Measurements from ENCODE around the gene PRDM16.

DNA sequence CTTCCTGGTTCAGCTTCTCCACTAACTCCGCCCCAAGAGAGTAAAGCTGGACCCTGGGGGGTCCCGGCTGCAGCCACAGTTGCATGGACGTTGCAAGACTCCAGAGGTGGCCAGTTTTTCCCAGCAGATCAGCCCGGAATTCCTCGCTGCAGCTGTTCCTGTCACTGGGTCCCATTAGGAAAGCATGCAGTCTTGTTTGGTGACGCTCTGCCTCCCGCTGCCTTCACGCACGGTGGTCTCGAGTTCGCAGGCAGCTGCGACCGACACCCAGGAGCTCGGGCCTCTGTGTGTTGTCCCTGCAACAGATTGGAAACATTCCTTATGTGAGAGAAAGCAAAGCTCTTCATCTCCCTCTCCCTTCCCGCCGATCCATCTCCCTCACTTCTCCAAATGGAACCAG is 162.8 kb downstream of the PRDM16 start:
- TF ChIP-seq, protein P1, sequence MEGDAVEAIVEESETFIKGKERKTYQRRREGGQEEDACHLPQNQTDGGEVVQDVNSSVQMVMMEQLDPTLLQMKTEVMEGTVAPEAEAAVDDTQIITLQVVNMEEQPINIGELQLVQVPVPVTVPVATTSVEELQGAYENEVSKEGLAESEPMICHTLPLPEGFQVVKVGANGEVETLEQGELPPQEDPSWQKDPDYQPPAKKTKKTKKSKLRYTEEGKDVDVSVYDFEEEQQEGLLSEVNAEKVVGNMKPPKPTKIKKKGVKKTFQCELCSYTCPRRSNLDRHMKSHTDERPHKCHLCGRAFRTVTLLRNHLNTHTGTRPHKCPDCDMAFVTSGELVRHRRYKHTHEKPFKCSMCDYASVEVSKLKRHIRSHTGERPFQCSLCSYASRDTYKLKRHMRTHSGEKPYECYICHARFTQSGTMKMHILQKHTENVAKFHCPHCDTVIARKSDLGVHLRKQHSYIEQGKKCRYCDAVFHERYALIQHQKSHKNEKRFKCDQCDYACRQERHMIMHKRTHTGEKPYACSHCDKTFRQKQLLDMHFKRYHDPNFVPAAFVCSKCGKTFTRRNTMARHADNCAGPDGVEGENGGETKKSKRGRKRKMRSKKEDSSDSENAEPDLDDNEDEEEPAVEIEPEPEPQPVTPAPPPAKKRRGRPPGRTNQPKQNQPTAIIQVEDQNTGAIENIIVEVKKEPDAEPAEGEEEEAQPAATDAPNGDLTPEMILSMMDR (IDR thresholded peaks at IDR 0.05; ENCODE audit: low read depth, low read length): no peak
- TF ChIP-seq POLR2A (IDR thresholded peaks at IDR 0.05; ENCODE audit: extremely low read depth, insufficient read length) (no peak), MYC (IDR thresholded peaks at IDR 0.05; ENCODE audit: low read depth, low read length) (no peak)
- TF ChIP-seq, protein P2, sequence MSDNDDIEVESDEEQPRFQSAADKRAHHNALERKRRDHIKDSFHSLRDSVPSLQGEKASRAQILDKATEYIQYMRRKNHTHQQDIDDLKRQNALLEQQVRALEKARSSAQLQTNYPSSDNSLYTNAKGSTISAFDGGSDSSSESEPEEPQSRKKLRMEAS (IDR thresholded peaks at IDR 0.05; ENCODE audit: low read depth, low read length): no peak
